GM06990 (cell line): ENCODE results near the gene SLC4A1AP.

Experiments
- DNase-seq: peaks from one replicate; pipeline ENCODE4 v3.0.0-alpha.2; 2011; ENCODE audit not compliant: insufficient read length; ENCODE audit errors: extremely low read depth
- H3K27me3 ChIP-seq: replicated peaks from 2 replicates; pipeline ENCODE4 v1.6.0; 2011; ENCODE audit warnings: low read length; ENCODE audit not compliant: control insufficient read depth, insufficient read depth
- H3K36me3 ChIP-seq: 2 replicates; pipeline ENCODE4 v1.5.1; 2011; ENCODE audit warnings: low read length; ENCODE audit not compliant: control insufficient read depth, insufficient read depth
- H3K4me3 ChIP-seq: replicated peaks from 2 replicates; pipeline ENCODE4 v1.5.1; 2011; ENCODE audit warnings: low read depth, mild to moderate bottlenecking, control low read depth, low read length
- CTCF ChIP-seq: IDR thresholded peaks from 2 replicates; pipeline ENCODE4 v1.5.1; 2011; ENCODE audit warnings: low read length, control low read depth, mild to moderate bottlenecking, inconsistent platforms; ENCODE audit not compliant: insufficient read depth, poor library complexity, severe bottlenecking

The SLC4A1AP gene

GRCh38 chr2:27741673-27742072 lies 78.0 kb downstream of the SLC4A1AP start:
- DNase-seq, result no peak
- Histone ChIP-seq H3K27me3 (no peaks in the 10 kb centered on the region; the same call in 1 of the 2 replicates), H3K4me3 (no peak overlapping the region), H3K36me3 (no peaks in the 10 kb centered on the region)
- TF ChIP-seq CTCF, result no peak

- TF ChIP-seq CTCF, result no peak
- Histone ChIP-seq H3K4me3 (no peak overlapping the region), H3K36me3 (no peaks in the 10 kb centered on the region), H3K27me3 (no peaks in the 10 kb centered on the region)
- DNase-seq, result no peak
These were observed 78.9 kb downstream of the SLC4A1AP start for GRCh38 chr2:27742571-27742970.
